Skin epidermis (tissue), 12 donors: ENCODE data around the gene TNFSF8.

Experiments
- H3K27ac ChIP-seq, 21 experiments: fragments of 200-600 bp; sonication (generic) in 11 of 21; one replicate each; pipeline ENCODE4 v1.5.0; 2020; ENCODE audit warnings: mild to moderate bottlenecking in 3 of 21, inconsistent platforms in 2 of 21, moderate library complexity in 2 of 21
- H3K4me3 ChIP-seq, 7 experiments: fragments of 200-600 bp; sonication (generic) in 2 of 7; one replicate each; pipeline ENCODE4 v1.5.0; 2020; ENCODE audit warnings: inconsistent platforms in 2 of 7, mild to moderate bottlenecking in 2 of 7, moderate library complexity in 1 of 7

Gene TNFSF8

DNA sequence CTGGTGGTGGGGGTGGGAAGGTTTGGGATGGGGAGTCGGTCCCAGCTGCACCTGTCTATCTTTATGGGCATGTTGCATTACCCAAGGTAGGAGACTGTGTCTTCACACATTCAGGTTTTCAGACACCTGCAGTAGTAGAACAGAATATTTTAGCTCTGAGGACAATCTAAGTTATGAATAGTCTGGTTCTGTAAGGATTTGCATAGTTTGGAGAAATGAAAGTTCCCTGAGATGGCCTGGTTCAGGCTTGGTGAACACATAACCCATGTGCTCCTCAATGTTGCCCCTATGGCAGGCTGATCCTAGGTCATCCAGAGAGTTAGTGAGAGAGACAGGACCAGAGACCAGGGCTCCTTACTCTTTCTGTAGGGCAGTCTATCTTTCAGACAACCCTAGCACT is 20.7 kb downstream of the TNFSF8 start:
- Histone ChIP-seq H3K4me3 (no peak overlapping the region), H3K27ac (peak overlapping the region in 2 of 21 experiments; percentile 18 to 42)

DNA sequence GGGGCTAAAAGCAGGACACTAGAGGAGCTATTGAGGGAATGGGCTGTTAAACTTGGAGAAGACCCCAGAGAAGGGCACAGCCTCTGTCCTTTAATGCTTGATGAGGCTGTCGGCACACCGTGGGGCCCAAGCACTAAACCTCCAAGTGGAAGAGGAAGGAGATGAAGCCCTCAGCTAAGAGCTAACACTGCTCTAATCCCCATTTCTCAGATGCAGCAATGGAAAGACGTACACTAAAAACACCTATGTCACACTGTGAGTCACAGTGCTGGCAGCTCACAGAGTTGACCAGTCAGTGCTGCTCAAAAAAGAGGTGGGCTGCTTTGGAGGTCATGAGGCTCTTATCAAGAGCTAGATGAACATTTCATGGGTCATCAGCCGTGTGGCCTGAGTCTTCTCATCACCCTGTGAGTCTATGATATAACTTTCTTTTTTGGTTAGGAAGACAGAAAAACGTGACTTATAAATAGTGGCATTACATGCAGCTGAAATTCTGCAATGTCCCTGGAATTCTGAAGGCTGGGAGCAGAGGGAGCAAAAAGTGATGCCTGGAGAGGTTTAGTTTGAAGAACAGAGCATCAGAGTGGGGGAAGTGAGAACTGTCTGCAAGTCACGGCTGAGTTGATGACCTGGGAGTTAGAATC is 21.5 kb downstream of the TNFSF8 start:
- Histone ChIP-seq H3K27ac (peak overlapping the region in 5 of 21 experiments; percentile 10 to 68 (median 37)), H3K4me3 (no peak overlapping the region)

DNA sequence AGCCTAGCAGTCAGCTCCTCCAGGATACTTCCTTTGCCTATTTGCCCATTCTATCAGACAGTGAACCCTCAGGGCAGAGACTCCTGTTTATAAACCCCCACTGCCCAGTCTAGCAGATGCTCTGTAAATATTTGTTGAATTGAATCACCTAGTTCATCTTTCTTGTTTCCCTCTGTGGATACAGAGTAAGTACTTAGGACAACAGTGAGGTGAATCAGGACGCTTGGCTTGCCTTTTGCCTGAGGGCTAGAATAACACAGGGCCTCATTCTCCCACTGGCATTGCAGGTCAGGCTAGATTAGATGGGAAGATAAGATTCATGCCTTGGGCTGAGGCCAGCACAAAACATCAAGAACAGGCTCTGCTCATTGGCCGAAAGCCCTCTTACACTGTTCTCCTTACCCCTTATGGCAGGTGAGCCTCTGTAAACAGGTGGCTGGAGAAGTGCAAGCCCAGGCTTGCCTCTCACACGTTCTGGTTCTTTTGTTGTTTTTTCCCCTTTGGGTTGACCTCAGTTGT is 22.2 kb downstream of the TNFSF8 start:
- Histone ChIP-seq H3K27ac (peak overlapping the region in 4 of 21 experiments; percentile 1 to 68 (median 34)), H3K4me3 (no peak overlapping the region)

DNA sequence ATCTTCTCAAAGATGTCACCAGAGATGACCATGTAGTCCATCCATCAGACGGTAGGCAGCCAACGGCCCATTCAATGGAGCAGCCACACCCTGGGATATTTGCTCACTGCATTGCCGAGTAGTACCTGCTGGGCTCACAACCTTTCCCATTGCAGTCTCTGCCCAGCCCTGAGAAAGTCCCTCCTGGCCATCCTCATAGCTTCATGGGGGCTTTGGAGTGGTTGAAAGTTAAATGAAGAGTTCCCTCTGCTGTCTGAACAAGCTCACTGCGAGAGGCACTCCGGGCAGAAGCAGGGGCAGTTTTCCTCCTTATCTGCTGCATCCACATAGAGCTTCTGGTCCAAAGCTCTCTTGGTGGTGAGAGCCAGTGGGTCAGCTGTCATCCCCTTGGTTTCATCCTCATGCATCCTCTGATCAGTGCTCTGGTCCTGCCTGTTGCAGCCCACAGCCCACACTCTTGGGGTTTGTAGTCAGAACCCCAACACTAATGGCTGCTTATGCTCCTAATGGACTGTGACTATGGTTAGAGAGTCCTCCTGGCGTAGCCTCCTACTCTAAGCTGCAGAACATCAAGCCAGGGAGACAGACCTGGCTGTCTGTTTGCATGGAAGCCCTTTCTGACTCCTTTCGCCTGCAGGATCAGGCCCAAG is 23.3 kb downstream of the TNFSF8 start:
- H3K4me3 ChIP-seq = no peak overlapping the region
- H3K27ac ChIP-seq = peak overlapping the region in 4 of 21 experiments; percentile 4 to 68 (median 26)

DNA sequence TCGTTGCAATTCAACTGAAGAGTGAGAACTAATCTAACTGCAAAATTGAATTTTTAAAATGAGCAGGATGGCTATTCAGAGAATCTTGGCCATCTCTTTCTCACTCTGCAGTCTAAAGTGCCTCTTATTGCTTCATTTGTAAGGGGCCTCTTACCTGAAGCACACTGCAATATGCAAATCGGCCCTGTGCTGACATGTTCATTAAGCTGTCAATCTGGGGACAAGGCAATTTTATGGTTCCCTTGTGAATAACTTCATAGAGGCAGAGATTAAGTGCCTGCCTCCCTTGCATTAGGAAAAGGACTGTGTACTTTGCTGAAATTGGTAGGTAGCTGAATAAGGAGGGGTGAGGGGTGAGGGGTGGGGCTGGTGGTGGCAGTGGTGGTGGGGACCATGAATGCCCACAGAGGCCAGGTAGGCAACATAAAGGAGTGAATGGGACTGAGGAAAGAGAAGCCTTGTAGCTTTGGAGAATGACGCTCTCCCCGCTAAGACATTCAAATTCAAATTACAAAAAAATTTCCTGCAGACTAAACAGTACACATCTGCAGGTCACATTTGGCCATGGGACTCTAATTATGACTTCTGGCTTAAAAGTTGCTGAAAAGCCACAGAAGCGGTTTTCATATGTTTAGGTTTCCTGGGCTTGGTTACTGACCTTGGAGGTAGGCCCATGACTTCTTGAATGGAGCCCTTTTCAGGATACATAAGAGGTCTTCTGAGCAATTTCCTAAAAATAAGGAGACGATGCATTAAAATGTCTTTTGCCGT is 25.0 kb downstream of the TNFSF8 start:
- Histone ChIP-seq H3K27ac (no peak overlapping the region), H3K4me3 (no peak overlapping the region)

DNA sequence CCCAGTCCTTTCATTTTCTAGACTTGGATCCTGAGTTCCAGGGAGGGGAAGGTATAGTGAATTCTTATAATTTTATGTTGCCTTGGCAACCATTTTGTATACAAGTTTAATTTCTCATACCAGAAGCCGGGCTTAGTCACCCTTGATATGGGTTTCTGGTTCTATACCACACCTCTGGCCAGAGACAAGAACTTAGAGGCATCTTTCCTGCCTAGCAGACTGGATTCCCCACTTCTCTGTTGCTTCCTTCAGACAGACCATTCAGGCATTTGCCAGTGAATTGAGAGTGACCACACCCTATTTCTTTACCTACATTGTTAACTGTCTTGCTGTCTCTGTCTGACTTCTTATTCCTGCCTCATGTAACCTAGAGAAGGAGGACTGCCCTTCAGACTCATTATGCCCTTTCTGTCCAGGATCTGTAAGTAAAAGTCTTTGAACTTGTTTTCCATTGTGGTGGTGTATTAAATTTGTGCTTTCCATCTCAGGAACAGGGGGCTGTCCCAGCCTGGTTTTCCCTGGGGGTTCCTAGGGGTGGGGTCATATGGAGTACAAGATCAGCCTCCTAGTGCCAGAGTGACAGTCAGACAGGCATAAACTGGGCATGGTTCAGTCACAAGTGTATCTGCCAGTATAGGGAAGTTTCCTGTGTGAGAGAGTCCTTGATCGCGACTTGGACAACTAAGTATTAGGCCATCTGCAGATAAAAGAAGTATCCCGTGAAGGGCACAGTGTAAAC is 27.4 kb downstream of the TNFSF8 start:
- H3K4me3 ChIP-seq = no peak overlapping the region
- H3K27ac ChIP-seq = peak overlapping the region in 2 of 21 experiments; percentile 16 to 57

DNA sequence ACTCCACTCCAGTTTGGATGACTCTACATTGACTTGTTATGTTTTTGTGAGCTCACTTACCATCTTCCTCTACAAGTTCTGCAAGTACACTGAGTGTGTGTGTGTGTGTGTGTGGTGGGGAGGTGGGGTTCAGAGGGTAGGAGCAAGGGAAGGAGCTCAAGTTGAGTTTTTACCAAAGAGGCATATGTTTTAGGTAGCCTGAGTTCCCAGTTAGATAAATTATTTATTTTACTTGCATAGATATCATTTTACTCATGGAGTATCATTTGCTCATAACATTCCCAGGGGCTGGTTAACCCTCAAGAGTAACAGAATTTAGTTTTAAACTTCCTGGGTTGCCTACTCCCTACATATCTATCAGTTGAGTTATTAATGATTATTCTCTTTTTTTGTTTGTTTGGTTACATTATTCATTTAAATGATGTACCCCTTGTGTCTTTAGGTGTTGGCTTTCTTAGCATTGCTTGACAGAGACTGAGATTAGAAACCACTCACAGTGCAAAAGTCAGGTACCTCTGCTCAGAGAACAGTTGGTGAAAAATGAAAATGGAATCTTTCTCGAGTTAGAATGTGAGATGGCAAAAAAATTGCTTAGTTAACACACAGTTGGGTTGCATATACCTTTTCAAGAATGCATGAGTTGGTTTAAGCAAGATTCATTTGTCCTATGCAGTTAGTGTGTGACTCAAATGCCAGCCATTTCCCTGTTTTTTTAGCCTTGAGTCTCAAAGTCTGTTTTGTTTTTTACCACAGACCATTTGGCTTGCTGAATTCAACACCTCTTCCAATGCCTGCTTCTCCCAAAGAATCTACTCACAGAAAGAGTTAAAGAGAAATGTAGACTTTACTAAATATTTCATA is 29.2 kb downstream of the TNFSF8 start:
- peak overlapping the region in 1 of 21 experiments; percentile 79 for H3K27ac ChIP-seq
- H3K4me3 ChIP-seq = no peak overlapping the region

DNA sequence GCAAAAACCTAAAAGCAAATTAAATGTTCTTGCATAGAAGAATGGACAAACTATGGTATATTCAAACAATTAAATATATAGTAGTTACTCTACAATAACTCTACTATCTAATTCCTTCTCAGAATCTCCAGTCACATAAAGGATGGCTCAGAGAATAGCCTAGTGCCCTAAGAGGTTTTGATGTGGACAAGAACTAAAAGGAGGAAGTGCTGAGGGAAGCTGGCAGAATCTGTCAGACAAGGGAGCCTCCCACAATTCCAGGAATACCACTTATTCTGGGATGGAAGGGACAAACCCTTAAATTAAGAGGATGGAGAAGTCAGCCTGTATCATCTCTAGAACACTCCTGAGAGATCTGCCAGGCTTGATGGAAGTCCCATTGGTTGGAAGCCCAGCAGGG is 30.4 kb downstream of the TNFSF8 start:
- Histone ChIP-seq H3K27ac (peak overlapping the region in 4 of 21 experiments; percentile 33 to 79 (median 59)), H3K4me3 (no peak overlapping the region)

DNA sequence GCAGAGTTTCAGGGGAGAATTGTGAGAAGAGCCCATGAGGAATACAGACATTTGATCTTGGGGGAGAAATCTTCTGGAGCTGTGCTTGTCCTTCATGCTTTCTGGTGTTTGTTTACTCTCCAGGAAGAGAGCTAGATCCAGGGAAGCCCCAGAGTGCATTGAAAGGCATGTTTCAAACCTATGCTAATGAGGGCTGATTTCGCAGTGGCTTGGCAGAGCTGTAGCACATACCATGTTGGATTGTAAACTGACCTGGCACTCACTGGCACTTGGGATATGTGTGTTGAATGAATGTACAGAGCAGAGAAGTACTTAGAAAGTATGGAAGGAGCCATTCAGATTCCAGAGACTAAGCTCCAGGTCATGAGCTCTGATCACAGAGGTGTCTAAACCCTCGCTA is 30.9 kb downstream of the TNFSF8 start:
- Histone ChIP-seq H3K4me3 (no peak overlapping the region), H3K27ac (peak overlapping the region in 6 of 21 experiments; percentile 1 to 79 (median 44))

DNA sequence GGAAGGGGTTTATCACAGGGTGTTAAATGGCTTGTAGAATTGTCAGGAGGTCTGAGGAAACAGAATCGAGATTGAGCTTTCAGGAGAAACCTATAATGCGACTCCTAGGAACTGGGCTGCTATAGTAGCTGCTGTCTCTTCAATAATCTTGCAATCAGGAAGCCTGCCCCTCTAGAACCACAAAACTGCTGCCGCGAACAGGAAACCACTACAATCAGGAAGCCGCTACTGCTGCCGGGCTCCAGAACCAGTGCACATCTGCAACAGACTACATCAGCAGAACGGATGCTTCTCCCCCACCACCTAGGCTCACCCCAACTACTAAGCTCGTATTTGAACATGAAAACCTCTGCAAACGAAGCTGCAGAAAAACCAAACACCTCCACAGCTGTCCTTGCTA is 31.6 kb downstream of the TNFSF8 start:
- Histone ChIP-seq H3K27ac (peak overlapping the region in 11 of 21 experiments; percentile 1 to 79 (median 37)), H3K4me3 (no peak overlapping the region)

DNA sequence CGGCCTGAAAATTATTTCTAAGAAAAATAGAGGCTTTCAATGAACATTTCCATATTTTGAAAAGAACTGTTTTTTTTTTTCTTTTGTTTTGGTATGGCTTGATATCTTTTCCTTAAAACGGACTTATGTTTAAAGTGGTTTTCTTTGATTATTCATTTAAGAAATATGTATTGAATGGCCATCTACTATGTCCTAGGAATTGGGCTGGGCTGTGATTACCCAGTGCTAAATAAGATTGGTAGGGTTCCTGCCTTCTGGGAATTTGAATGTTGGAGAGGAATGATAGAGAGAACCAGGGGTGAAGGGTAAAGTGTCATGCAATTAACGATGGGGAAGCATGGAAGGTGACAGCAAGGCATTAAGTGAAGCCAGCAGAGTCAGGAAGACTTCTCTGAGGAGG is 33.2 kb downstream of the TNFSF8 start:
- H3K27ac ChIP-seq = peak overlapping the region in 2 of 21 experiments; percentile 43 to 79

DNA sequence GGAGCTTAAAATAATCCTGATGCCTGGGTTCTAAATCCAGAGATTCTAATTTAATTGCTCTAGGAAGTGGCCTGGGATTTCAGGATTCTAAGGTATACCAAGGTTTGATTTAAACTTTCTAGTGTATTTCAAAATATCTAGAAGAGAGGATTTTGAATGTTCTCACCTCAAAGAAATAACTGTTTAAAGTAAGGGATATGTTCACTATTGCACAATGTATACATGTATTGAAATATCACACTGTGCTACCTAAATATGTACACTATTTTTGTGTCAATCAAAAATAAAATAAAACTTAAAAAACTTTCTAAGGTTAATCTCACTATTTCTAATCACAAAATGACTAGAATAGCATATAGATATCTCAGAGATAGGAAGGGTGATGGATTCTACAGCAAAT is 34.0 kb downstream of the TNFSF8 start:
- Histone ChIP-seq H3K27ac (peak overlapping the region in 2 of 21 experiments; percentile 4 to 5), H3K4me3 (no peak overlapping the region)

More for the DNA sequence above, 33.2 kb downstream of the TNFSF8 start:
- no peak overlapping the region for H3K4me3 ChIP-seq

DNA sequence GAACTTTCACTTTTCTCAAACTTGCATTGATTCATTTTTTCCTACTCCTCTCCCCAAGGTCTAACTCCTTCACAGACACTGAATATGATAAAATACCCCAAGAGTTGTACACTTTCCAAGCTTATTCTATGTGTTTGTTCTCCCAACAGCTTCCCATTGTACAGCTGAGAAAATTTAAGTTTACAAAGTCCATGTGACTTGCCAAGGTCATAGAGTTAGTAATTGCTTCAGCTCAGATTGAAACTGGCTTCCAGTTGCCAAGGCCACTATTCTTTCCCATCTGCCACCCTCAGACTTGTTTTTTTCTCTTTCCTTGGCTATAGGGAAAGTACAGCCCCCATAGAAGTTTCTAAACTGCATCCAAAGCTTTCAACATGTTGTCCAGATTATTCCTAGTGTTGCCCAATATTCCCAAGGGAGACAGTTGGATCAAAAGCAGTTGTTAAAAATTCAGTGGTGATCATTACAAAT is 34.8 kb downstream of the TNFSF8 start:
- Histone ChIP-seq H3K4me3 (no peak overlapping the region), H3K27ac (peak overlapping the region in 8 of 21 experiments; percentile 4 to 65 (median 28))

DNA sequence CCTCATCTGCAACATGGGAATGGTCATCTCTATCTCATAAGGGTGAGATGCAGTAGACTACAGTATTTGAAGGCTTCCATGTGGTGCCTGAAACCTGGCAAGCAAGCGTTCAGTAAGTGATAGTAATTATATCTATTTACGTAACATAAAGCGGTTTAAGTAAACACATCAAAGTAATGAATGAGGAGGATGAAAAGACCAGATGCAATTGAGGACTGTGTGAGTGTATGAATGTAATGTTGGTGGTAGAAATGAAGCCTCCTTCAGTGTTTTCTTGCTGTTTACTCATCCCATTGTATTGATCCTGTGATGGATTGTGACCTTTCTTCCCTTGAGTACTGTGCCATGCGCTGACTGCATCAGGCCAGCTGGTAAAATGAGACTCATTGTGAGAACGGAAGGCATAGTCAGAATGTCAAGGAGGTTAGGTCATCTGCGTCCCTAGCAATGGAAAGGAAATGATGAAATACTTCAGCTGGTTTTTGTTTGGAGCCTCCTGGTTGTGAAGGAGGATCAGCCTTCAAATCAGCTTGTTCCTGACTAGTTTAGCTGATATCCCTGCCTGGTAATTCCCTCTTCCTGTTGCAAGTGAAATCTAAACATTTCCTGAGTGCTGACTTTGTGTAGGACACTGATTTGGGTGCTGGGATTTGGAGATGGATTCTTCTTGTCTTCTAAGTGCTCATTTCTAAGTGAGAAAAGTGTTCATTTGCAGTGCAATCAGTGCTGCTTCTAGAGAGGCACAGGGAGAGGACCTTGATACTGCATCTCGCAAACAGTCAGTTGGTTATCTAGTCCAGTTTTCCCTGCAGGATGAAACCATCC is 35.6 kb downstream of the TNFSF8 start:
- H3K27ac ChIP-seq = peak overlapping the region in 11 of 21 experiments; percentile 4 to 65 (median 22)
- no peak overlapping the region for H3K4me3 ChIP-seq

DNA sequence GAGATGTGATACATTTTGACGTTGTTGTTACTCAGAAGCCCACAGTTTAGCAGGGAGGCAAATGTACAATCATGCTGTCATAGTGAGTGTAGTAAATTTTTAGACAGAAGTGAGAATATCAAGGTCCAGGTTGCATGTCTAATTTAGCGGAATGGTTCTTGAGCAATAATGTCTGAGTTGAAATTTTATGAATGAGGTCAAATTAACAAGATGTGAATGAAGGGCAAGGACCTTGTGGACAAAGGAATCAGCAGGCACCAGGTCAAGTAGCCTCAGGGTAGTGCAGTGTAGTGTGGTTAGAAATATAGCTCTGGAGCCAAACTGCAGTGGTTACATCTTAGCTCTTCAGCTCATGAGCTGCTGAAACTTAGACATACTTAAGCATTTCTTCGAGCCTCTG is 36.2 kb downstream of the TNFSF8 start:
- no peak overlapping the region for H3K4me3 ChIP-seq
- peak overlapping the region in 5 of 21 experiments; percentile 5 to 65 (median 9) for H3K27ac ChIP-seq

DNA sequence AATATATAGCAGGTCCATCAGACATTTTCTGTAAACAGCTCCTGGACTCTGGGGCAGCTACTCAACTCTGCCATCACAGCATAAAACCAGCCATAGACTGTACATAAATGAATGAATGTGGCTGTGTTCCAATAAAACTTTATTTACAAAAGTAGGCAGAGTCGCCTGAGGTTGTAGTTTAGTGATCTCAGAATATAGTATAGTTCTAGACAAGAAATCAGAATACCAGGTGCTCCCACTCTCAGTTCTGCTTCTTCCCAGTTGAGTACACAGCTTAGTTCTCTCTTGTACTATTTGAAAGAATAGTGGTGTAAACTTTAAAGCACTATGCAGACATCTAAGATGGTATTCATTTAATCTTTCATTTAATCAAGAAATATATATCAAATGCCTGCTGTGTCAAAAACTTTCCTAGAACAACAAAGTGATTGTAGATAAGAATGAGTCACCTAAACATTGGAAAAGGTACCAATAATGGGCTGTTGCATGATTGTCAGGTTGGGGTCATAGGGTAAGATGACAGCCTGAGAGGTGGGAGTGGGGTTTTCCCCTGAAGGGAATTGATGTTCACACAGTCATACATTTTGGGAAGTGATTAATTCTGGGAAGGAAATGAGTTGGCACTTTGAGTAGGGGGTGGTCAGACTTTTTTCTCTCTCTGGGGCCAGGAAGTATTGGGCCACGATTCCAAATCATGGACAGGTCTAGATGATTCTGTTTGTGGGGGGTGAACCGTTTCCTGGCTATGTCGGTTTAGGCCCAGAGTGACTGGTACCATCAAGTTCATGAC is 37.0 kb downstream of the TNFSF8 start:
- Histone ChIP-seq H3K4me3 (no peak overlapping the region), H3K27ac (peak overlapping the region in 2 of 21 experiments; percentile 5 to 65)

DNA sequence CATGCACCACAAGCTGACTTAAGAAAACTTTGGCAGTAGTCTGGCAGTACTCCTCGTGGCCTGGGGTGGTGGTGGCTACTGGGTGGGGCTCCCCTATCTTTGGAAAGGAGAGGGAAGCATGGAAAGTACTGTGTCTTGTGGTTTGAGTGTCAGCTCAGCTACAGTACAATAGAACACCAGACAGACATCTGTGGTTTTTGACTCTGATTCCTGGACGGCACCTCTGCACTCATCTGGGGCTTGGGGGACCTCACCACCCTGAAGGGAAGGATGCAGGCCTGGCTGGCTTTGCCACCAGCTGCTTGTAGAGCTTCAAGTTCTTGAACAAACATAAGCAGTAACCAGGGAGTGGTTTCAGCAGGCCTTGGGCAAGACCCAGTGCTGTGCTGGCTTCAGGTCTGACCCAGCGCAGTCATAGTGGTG is 40.6 kb downstream of the TNFSF8 start:
- H3K27ac ChIP-seq = peak overlapping the region in 4 of 21 experiments; percentile 3 to 40 (median 34)
- no peak overlapping the region for H3K4me3 ChIP-seq
